Measurements from ENCODE around the gene IPPK. TPM values are rescaled to one million over a fixed set of nuclear protein-coding genes. Genes with fewer than 3 reads are reported as not detected.

The IPPK gene
- total and polyA plus RNA-seq, 2 of the 4 experiments (the other 2 are of a cell fraction): 25.1 to 26.8 TPM

GRCh38 chr9:92717201-92718085, 47.5 kb upstream of the IPPK start:
- no peak overlapping the region for H3K14ac ChIP-seq (replicated peaks; ENCODE audit: low read depth, low read length)
- H2BK120ac ChIP-seq (ENCODE audit: low read depth, low read length): no peak overlapping the region
- H2BK5ac ChIP-seq (ENCODE audit: low read depth, low read length, poor library complexity, severe bottlenecking): no peak overlapping the region
- CTCF ChIA-PET: interaction anchor here (0.6 to 1.6 kb wide), 4 partner anchors 57 to 74 kb away, joined by 3 to 4 read pairs (median 4); no protein-coding TSS in a partner anchor
- peaks cover 0 to 29% of the 10 kb centered on the region in 2 experiments; a peak in 3 of 4 replicates for H3K79me1 ChIP-seq (ENCODE audit: low read depth in 1 of 2, low read length in 2 of 2)
- H3K4me1 ChIP-seq (ENCODE audit: control insufficient read depth, insufficient read depth, low read length): no peaks in the 10 kb centered on the region
- H2AFZ ChIP-seq (replicated peaks; ENCODE audit: low read length, poor library complexity): no peak overlapping the region
- H2BK20ac ChIP-seq (ENCODE audit: low read depth, low read length): no peak overlapping the region
- peaks cover 15% of the 10 kb centered on the region; the same call in 1 of the 2 replicates for H4K20me1 ChIP-seq (ENCODE audit: insufficient read depth, low read length)
- no peaks in the 10 kb centered on the region for H3K9me3 ChIP-seq (ENCODE audit: control insufficient read depth, insufficient read depth, low read length)
- no peak overlapping the region for H3K4me2 ChIP-seq (ENCODE audit: low read depth, low read length)
- no peak overlapping the region for H3K56ac ChIP-seq (ENCODE audit: extremely low read depth, insufficient read depth, low read length)
- in situ Hi-C loops (cut with MboI; ENCODE audit: low sequenced_read_pairs): loop anchor here (5.0 kb wide), 1 partner anchor 75 kb away; no protein-coding TSS in a partner anchor
- POLR2A ChIA-PET (ENCODE audit: unreplicated experiment): no interaction called here
- H3K9ac ChIP-seq (ENCODE audit: low read depth, low read length): no peak overlapping the region
- BruUV-seq (replicated peaks): no TSS peak
- H2AK5ac ChIP-seq (ENCODE audit: low read depth, low read length): no peak overlapping the region
- no peaks in the 10 kb centered on the region for H3K27me3 ChIP-seq (ENCODE audit: control insufficient read depth, insufficient read depth, low read length)
- H3K23ac ChIP-seq (ENCODE audit: low read depth, low read length): no peak overlapping the region
- no peak for TF ChIP-seq USF2 (IDR thresholded peaks at IDR 0.05; ENCODE audit: low read depth, low read length)
- 90% methylated on average over 6 of the region's 21 CpGs; no CpG with 5 or more reads in 1 of the 2 experiments for WGBS, 2 experiments (ENCODE audit: extremely low coverage in 2 of 2, insufficient read length in 1 of 2)
- no peak overlapping the region for H3K27ac ChIP-seq (ENCODE audit: insufficient read depth, low read length)
- H2BK15ac ChIP-seq (ENCODE audit: low read depth, low read length): no peak overlapping the region
- H2AK9ac ChIP-seq (replicated peaks; ENCODE audit: low read depth, low read length, poor library complexity): no peak overlapping the region
- H4K5ac ChIP-seq (ENCODE audit: low read depth, low read length): no peak overlapping the region
- no peak overlapping the region for H4K91ac ChIP-seq (ENCODE audit: insufficient read depth, low read depth, low read length)
- H3K18ac ChIP-seq (ENCODE audit: low read depth, low read length): no peak overlapping the region
- peaks cover 78% of the 10 kb centered on the region for H3K36me3 ChIP-seq (ENCODE audit: control insufficient read depth, insufficient read depth, low read length)
- H3K4me3 ChIP-seq (ENCODE audit: insufficient read depth, low read depth, low read length): no peak overlapping the region
- no peak overlapping the region for H3K4ac ChIP-seq (ENCODE audit: low read depth, low read length)
- no peak for DNase-seq
- no peak overlapping the region for H4K8ac ChIP-seq (ENCODE audit: low read depth in 2 of 2, low read length in 2 of 2)
- dilution Hi-C loops (cut with HindIII; ENCODE audit: low sequenced_read_pairs, unreplicated experiment): no loop called here
- H3K9me1 ChIP-seq (ENCODE audit: insufficient read depth, low read length): no peaks in the 10 kb centered on the region
- intact Hi-C loops (cut with micrococcal nuclease): no loop called here
- ATAC-seq (ENCODE audit: low read depth): no peak
